K562 (cell line): Measurements from ENCODE around the gene KRTAP4-6. TPM values are rescaled to one million over a fixed set of nuclear protein-coding genes. Genes with fewer than 3 reads are reported as not detected.

Experiments used
- ATAC-seq: fragments of 200-7000 bp; cut with Tn5 transposase; 3 replicates; pipeline ENCODE4 v1.9.1; 2020; ENCODE audit warnings: moderate library complexity
- BruUV-seq: library from RNA; stranded (reverse); fragments of 400-500 nt; replicated peaks from 2 replicates; lab custom pipeline; 2021; lab: Mats Ljungman, UMichigan
- CTCF ChIA-PET: fragments of 300-600 bp; formaldehyde crosslinking; extraction: SDS; loops from one replicate; lab custom pipeline; 2021; ENCODE audit warnings: low intra/inter-chr PET ratio; lab: Yijun Ruan, JAX
- POLR2A ChIA-PET: fragments of 300-600, 350-650 bp; sonication (Branson Sonifier 250); formaldehyde crosslinking; extraction: SDS; loops from one replicate; lab custom pipeline; 2021; ENCODE audit warnings: antibody characterized with exemption, inconsistent platforms; lab: Yijun Ruan, JAX
- DNase-seq, 4 experiments: peaks; one replicate each; pipeline versions ENCODE4 v3.0.0 to v3.0.0-alpha.2; 2011 to 2018; ENCODE audit warnings: low spot score in 3 of 4, mixed read lengths in 3 of 4; ENCODE audit errors: extremely low read depth in 1 of 4
- FAIRE-seq: peaks from 2 replicates; lab custom pipeline; 2011; peaks lifted over from hg19 to GRCh38; lab: Jason Lieb, UNC
- H2AFZ ChIP-seq: 2 replicates; pipeline ENCODE4 v1.6.0; 2011; ENCODE audit warnings: low read depth, low read length, control low read depth, inconsistent platforms
- H3K27ac ChIP-seq: fragments of 200-600 bp; 3 replicates; pipeline ENCODE4 v1.8.0; 2011; ENCODE audit warnings: low read depth, mild to moderate bottlenecking, control low read depth, inconsistent platforms, low read length, moderate library complexity, mixed read lengths; ENCODE audit errors: extremely low read depth
- H3K27me3 ChIP-seq, 2 experiments: fragments of 300-600 bp in 1 of 2; 2 replicates in 1 of 2; 3 replicates in 1 of 2; pipeline versions ENCODE4 v1.6.0 to v1.8.0; 2011; ENCODE audit warnings: inconsistent platforms in 2 of 2, low read length in 2 of 2, mild to moderate bottlenecking in 1 of 2, mixed read lengths in 1 of 2, moderate library complexity in 1 of 2; ENCODE audit not compliant: control insufficient read depth in 2 of 2, insufficient read depth in 2 of 2
- H3K36me3 ChIP-seq: fragments of 300-600 bp; 3 replicates; pipeline ENCODE4 v1.8.0; 2011; ENCODE audit warnings: mild to moderate bottlenecking, low read length, inconsistent platforms; ENCODE audit not compliant: control insufficient read depth, insufficient read depth
- H3K4me1 ChIP-seq, 2 experiments: fragments of 200-600 bp in 1 of 2; replicated peaks in 1 of 2; 2 replicates in 1 of 2; 3 replicates in 1 of 2; pipeline versions ENCODE4 v1.5.1 to v1.8.0; 2011; ENCODE audit warnings: inconsistent platforms in 2 of 2, low read length in 2 of 2, mild to moderate bottlenecking in 1 of 2, mixed read lengths in 1 of 2, moderate library complexity in 1 of 2; ENCODE audit not compliant: control insufficient read depth in 2 of 2, insufficient read depth in 2 of 2
- H3K4me2 ChIP-seq: 2 replicates; pipeline ENCODE4 v1.6.1; 2011; ENCODE audit warnings: low read length, control low read depth, inconsistent platforms, mixed read lengths; ENCODE audit not compliant: insufficient read depth
- H3K4me3 ChIP-seq: fragments of 200-600 bp; sonication (generic), shearing (Covaris generic); 2 replicates; pipeline ENCODE4 v1.5.1; 2016; ENCODE audit warnings: control low read depth, inconsistent platforms
- H3K79me2 ChIP-seq: fragments of 200-600 bp; 3 replicates; pipeline ENCODE4 v1.8.0; 2011; ENCODE audit warnings: low read length, inconsistent platforms; ENCODE audit not compliant: control insufficient read depth, insufficient read depth
- H3K9ac ChIP-seq, 2 experiments: 2 replicates each; pipeline versions ENCODE4 v1.6.0 to v1.6.1; 2011; ENCODE audit warnings: low read depth in 2 of 2, low read length in 2 of 2, control low read depth in 1 of 2, inconsistent platforms in 1 of 2, mild to moderate bottlenecking in 1 of 2, mixed read lengths in 1 of 2; ENCODE audit not compliant: insufficient read depth in 1 of 2
- H3K9me1 ChIP-seq: one replicate; pipeline ENCODE4 v1.6.0; 2011; ENCODE audit warnings: inconsistent platforms, mild to moderate bottlenecking, low read length, moderate library complexity; ENCODE audit not compliant: control insufficient read depth, insufficient read depth
- H3K9me3 ChIP-seq: replicated peaks from 2 replicates; pipeline ENCODE4 v1.5.1; 2011; ENCODE audit warnings: low read depth, low read length, inconsistent platforms; ENCODE audit not compliant: control insufficient read depth, insufficient read depth
- H4K20me1 ChIP-seq: replicated peaks from 2 replicates; pipeline ENCODE4 v1.6.1; 2011; ENCODE audit warnings: low read length, inconsistent platforms, mixed read lengths; ENCODE audit not compliant: control insufficient read depth, insufficient read depth
- COPS2 ChIP-seq: fragments of 450-650 bp; conservative IDR thresholded peaks from 2 replicates; pipeline ENCODE4 v1.6.1; 2016; ENCODE audit warnings: mild to moderate bottlenecking, moderate library complexity
- FOXK1 ChIP-seq: sonication (generic); formaldehyde crosslinking; IDR thresholded peaks from 2 replicates; pipeline ENCODE4 v1.8.0; 2022; ENCODE audit warnings: missing genetic modification reagents, mild to moderate bottlenecking, borderline replicate concordance
- GATAD2B ChIP-seq: fragments of 450-650 bp; IDR thresholded peaks from 2 replicates; pipeline ENCODE4 v1.6.1; 2017; ENCODE audit warnings: mild to moderate bottlenecking, borderline replicate concordance
- JUND ChIP-seq, 2 experiments: IDR thresholded peaks; 2 replicates in 1 of 2; 3 replicates in 1 of 2; pipeline ENCODE4 v1.6.1; 2011; ENCODE audit warnings: borderline replicate concordance in 2 of 2, low read depth in 2 of 2, low read length in 2 of 2, improper control_type of control experiment in 1 of 2, missing biosample characterization in 1 of 2, missing genetic modification characterization in 1 of 2, missing genetic modification reagents in 1 of 2
- KDM2B ChIP-seq: fragments of 250-450 bp; sonication (Bioruptor Pico); IDR thresholded peaks from 2 replicates; pipeline ENCODE4 v1.8.0; 2021; ENCODE audit warnings: mild to moderate bottlenecking, moderate library complexity
- KDM4B ChIP-seq, 2 experiments: fragments of 450-650 bp in 1 of 2; sonication (generic) in 1 of 2; IDR thresholded peaks; 2 replicates each; pipeline ENCODE4 v1.6.1; 2016 to 2017; ENCODE audit warnings: borderline replicate concordance in 2 of 2, antibody characterized with exemption in 1 of 2, low read depth in 1 of 2, mild to moderate bottlenecking in 1 of 2
- LCOR ChIP-seq: sonication (generic); formaldehyde crosslinking; IDR thresholded peaks from 2 replicates; pipeline ENCODE4 v1.8.0; 2022; ENCODE audit warnings: mild to moderate bottlenecking, missing genetic modification reagents
- MTA3 ChIP-seq: fragments of 450-650 bp; formaldehyde crosslinking; IDR thresholded peaks from 2 replicates; pipeline ENCODE4 v1.6.1; 2017; ENCODE audit warnings: mild to moderate bottlenecking, borderline replicate concordance
- MYNN ChIP-seq, 2 experiments: sonication (generic); formaldehyde crosslinking in 1 of 2; IDR thresholded peaks; 2 replicates each; pipeline versions ENCODE4 v1.5.0 to v1.6.1; 2016 to 2020; ENCODE audit warnings: antibody characterized with exemption in 1 of 2, missing genetic modification reagents in 1 of 2
- NELFE ChIP-seq: IDR thresholded peaks from 2 replicates; pipeline ENCODE4 v1.6.1; 2011; ENCODE audit warnings: mild to moderate bottlenecking; ENCODE audit not compliant: insufficient read depth, insufficient read length
- NR2F6 ChIP-seq: fragments of 450-650 bp; formaldehyde crosslinking; IDR thresholded peaks from 2 replicates; pipeline ENCODE4 v1.4.0; 2020; ENCODE audit warnings: mild to moderate bottlenecking
- PCBP1 ChIP-seq: fragments of 200-400 bp; formaldehyde crosslinking; IDR thresholded peaks from 2 replicates; pipeline ENCODE4 v1.6.1; 2018; ENCODE audit warnings: mild to moderate bottlenecking, low read depth, low read length; ENCODE audit not compliant: poor library complexity, severe bottlenecking
- POLR2G ChIP-seq: fragments of 200-400 bp; formaldehyde crosslinking; IDR thresholded peaks from 2 replicates; pipeline ENCODE4 v1.6.1; 2017; ENCODE audit warnings: low read depth, mild to moderate bottlenecking, antibody characterized with exemption, low read length, moderate library complexity
- POLR3A ChIP-seq: IDR thresholded peaks from 2 replicates; pipeline ENCODE4 v1.6.1; 2011; ENCODE audit warnings: borderline replicate concordance, mild to moderate bottlenecking, moderate library complexity; ENCODE audit not compliant: insufficient read length, insufficient read depth; ENCODE audit errors: extremely low read depth
- ZBTB34 ChIP-seq: fragments of 250-450 bp; sonication (Bioruptor Pico); IDR thresholded peaks from 2 replicates; pipeline ENCODE4 v1.8.0; 2021; ENCODE audit warnings: mild to moderate bottlenecking, moderate library complexity
- ZKSCAN3 ChIP-seq: fragments of 250-450 bp; sonication (Bioruptor Pico); IDR thresholded peaks from 2 replicates; pipeline ENCODE4 v1.4.0; 2020
- ZNF175 ChIP-seq: fragments of 200-800 bp; sonication (Bioruptor generic); IDR thresholded peaks from 2 replicates; pipeline ENCODE4 v1.6.1; 2016; ENCODE audit warnings: low read depth, mild to moderate bottlenecking, missing genetic modification characterization, missing compliant biosample characterization
- WGBS: fragments of 100-300 bp; shearing (Covaris generic); methylation state at CpG from one replicate; pipeline ENCODE4 v1.1.6; 2016; ENCODE audit warnings: low coverage, mixed read lengths; ENCODE audit not compliant: insufficient coverage; ENCODE audit errors: missing lambda C conversion rate; 5-methylcytosine and 5-hydroxymethylcytosine counted together
- in situ Hi-C: fragments of 300-500 bp; cut with MboI; formaldehyde crosslinking; loops from 4 replicates; pipeline ENCODE4 v1.15.0; 2018; ENCODE audit warnings: inconsistent platforms, mixed read lengths
- intact Hi-C: fragments of 100-400 bp; cut with micrococcal nuclease; formaldehyde crosslinking; loops from 2 replicates; pipeline ENCODE4 v1.14.2; 2022
- polyA plus RNA-seq, 8 experiments: library from polyadenylated mRNA; depleted of rRNA in 4 of 8; stranded (reverse) in 5 of 8; unstranded in 3 of 8; fragments of >200 nt; fragmentation: Nextera tagmentation in 2 of 8; fragmentation: Illumina TruSeq in 1 of 8; extraction: Ambion mirVana in 2 of 8; extraction: Trizol in 1 of 8; gene quantifications; 2 replicates each; pipeline versions ENCODE4 v1.2.1 to v1.2.3, GENCODE V29; 2011 to 2014; ENCODE audit warnings: inconsistent platforms in 1 of 8, missing spikeins in 1 of 8
- total RNA-seq, 7 experiments: library from RNA; depleted of rRNA in 6 of 7; stranded (reverse); fragments of >200 nt in 6 of 7; fragmentation: Illumina TruSeq in 2 of 7; extraction: Trizol in 2 of 7; gene quantifications; 2 replicates each; pipeline versions ENCODE4 v1.2.1 to v1.2.3, GENCODE V29; 2011 to 2021; ENCODE audit warnings: low replicate concordance in 1 of 7
- TF ChIP-seq, protein P1 (sequence below): IDR thresholded peaks from 3 replicates; pipeline ENCODE4 v1.6.1; 2011; ENCODE audit warnings: borderline replicate concordance, mild to moderate bottlenecking; ENCODE audit not compliant: insufficient read length, insufficient read depth
- TF ChIP-seq, protein P2 (sequence below), 2 experiments: fragments of 200-800 bp in 1 of 2; sonication (Bioruptor generic) in 1 of 2; sonication (generic) in 1 of 2; formaldehyde crosslinking in 1 of 2; IDR thresholded peaks in 1 of 2; conservative IDR thresholded peaks in 1 of 2; 2 replicates each; pipeline versions ENCODE4 v1.5.0 to v1.6.1; 2016 to 2020; ENCODE audit warnings: missing compliant biosample characterization in 1 of 2, missing genetic modification characterization in 1 of 2, missing genetic modification reagents in 1 of 2

The KRTAP4-6 gene
- total and polyA plus RNA-seq, 9 of the 15 experiments (the other 6 are each of a cell fraction or from before 2014, with no cell fraction given) = not detected

DNA sequence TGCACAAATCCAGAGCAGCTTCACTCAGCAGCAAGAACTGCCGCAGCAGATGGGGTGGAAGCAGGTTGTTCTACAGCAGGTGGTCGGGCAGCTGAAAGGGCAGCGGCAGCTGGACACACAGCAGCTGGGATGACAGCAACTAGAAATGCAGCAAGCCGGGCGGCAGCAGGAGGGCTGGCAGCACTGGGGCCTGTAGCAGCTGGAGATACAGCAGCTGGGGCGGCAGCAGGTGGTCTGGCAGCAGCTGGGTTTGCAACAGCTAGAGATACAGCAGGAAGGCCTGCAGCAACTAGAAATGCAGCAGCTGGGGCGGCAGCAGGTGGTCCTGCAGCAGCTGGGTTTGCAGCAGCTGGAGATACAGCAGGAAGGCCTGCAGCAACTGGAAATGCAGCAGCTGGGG lies 27.2 kb upstream of the KRTAP4-6 start:
- H3K79me2 ChIP-seq = no peaks in the 10 kb centered on the region
- ChIA-PET POLR2A (no interaction called here), CTCF (no interaction called here)
- H3K36me3 ChIP-seq = no peaks in the 10 kb centered on the region
- no peaks in the 10 kb centered on the region for H3K9me3 ChIP-seq
- no peak overlapping the region for H2AFZ ChIP-seq
- no peak for DNase-seq
- no peak for ATAC-seq
- no peak overlapping the region for H3K27ac ChIP-seq
- peaks cover 0 to 6% of the 10 kb centered on the region in 2 experiments; a peak in 1 of 5 replicates for H3K27me3 ChIP-seq
- H3K4me1 ChIP-seq = peaks cover 0 to 3% of the 10 kb centered on the region in 2 experiments; a peak in 1 of 5 replicates
- intact Hi-C loops (no loop called here), in situ Hi-C loops (no loop called here)
- FAIRE-seq = no peak
- no peak overlapping the region for H3K9ac ChIP-seq
- H4K20me1 ChIP-seq = no peaks in the 10 kb centered on the region
- H3K4me3 ChIP-seq = no peak overlapping the region
- no peaks in the 10 kb centered on the region for H3K9me1 ChIP-seq
- BruUV-seq = no TSS peak
- no peak overlapping the region for H3K4me2 ChIP-seq
- WGBS = 1% methylated on average over 7 of the region's 7 CpGs
- TF ChIP-seq POLR2G (no peak), ZBTB34 (CRISPR knock-in tag) (no peak), NR2F6 (CRISPR knock-in tag) (no peak), MYNN (IDR thresholded peaks at IDR 0.05) (no peak), MYNN (CRISPR knock-in tag; IDR thresholded peaks at IDR 0.05) (no peak), ZNF175 (CRISPR knock-in tag) (no peak), LCOR (CRISPR knock-in tag) (no peak), NELFE (no peak), KDM2B (no peak), KDM4B (IDR thresholded peaks at IDR 0.05; ENCODE audit: borderline replicate concordance in 2 of 2, low read depth in 1 of 2) (no peak), JUND (IDR thresholded peaks at IDR 0.05; ENCODE audit: borderline replicate concordance, low read depth, low read length) (no peak), JUND (tag; IDR thresholded peaks at IDR 0.05; ENCODE audit: borderline replicate concordance, low read depth, low read length) (no peak), FOXK1 (CRISPR knock-in tag) (no peak), ZKSCAN3 (CRISPR knock-in tag) (no peak), GATAD2B (no peak), PCBP1 (no peak), MTA3 (no peak), COPS2 (no peak), POLR3A (no peak)
- TF ChIP-seq, protein P1, sequence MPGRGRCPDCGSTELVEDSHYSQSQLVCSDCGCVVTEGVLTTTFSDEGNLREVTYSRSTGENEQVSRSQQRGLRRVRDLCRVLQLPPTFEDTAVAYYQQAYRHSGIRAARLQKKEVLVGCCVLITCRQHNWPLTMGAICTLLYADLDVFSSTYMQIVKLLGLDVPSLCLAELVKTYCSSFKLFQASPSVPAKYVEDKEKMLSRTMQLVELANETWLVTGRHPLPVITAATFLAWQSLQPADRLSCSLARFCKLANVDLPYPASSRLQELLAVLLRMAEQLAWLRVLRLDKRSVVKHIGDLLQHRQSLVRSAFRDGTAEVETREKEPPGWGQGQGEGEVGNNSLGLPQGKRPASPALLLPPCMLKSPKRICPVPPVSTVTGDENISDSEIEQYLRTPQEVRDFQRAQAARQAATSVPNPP = no peak
- TF ChIP-seq, protein P2, sequence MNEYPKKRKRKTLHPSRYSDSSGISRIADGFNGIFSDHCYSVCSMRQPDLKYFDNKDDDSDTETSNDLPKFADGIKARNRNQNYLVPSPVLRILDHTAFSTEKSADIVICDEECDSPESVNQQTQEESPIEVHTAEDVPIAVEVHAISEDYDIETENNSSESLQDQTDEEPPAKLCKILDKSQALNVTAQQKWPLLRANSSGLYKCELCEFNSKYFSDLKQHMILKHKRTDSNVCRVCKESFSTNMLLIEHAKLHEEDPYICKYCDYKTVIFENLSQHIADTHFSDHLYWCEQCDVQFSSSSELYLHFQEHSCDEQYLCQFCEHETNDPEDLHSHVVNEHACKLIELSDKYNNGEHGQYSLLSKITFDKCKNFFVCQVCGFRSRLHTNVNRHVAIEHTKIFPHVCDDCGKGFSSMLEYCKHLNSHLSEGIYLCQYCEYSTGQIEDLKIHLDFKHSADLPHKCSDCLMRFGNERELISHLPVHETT (CRISPR knock-in tag; conservative IDR thresholded peaks at IDR 0.05 in 1 of 2, IDR thresholded peaks at IDR 0.05 in 1 of 2) = no peak
